ENCODE data around the gene CDH3. TPM values are rescaled to one million over a fixed set of nuclear protein-coding genes. Genes with fewer than 3 reads are reported as not detected.

Gene CDH3
- total and polyA plus RNA-seq, 2 experiments from 2014 or later, result 78.0 to 210 TPM

GRCh38 chr16:68698091-68698490 is 53.0 kb downstream of the CDH3 start (continued):
- TF ChIP-seq, protein P1, sequence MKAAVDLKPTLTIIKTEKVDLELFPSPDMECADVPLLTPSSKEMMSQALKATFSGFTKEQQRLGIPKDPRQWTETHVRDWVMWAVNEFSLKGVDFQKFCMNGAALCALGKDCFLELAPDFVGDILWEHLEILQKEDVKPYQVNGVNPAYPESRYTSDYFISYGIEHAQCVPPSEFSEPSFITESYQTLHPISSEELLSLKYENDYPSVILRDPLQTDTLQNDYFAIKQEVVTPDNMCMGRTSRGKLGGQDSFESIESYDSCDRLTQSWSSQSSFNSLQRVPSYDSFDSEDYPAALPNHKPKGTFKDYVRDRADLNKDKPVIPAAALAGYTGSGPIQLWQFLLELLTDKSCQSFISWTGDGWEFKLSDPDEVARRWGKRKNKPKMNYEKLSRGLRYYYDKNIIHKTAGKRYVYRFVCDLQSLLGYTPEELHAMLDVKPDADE (IDR thresholded peaks at IDR 0.05), result no peak

GRCh38 chr16:68700120-68700519 is 55.0 kb downstream of the CDH3 start:
- Histone ChIP-seq H4K20me1 (replicated peaks; ENCODE audit: insufficient read depth) (peaks cover 6% of the 10 kb centered on the region), H3K27me3 (ENCODE audit: insufficient read depth) (no peaks in the 10 kb centered on the region), H3K4me1 (ENCODE audit: insufficient read depth) (no peaks in the 10 kb centered on the region), H3K4me3 (no peak overlapping the region), H2AFZ (no peak overlapping the region), H3K9me2 (ENCODE audit: insufficient read depth) (no peaks in the 10 kb centered on the region), H3F3A (replicated peaks; ENCODE audit: low read depth) (peaks cover 3% of the 10 kb centered on the region), H3K4me2 (no peak overlapping the region), H3K27ac (ENCODE audit: low read depth) (no peak overlapping the region; the same call in 1 of the 2 replicates), H3K79me2 (replicated peaks; ENCODE audit: insufficient read depth) (no peaks in the 10 kb centered on the region), H3K36me3 (ENCODE audit: insufficient read depth) (peaks cover 23% of the 10 kb centered on the region)
- H3K9me3 Mint-ChIP-seq, result no peaks in the 10 kb centered on the region
- ATAC-seq, result no peak
- peaks cover 11% of the 10 kb centered on the region for H3K27me3 Mint-ChIP-seq (ENCODE audit: insufficient read depth, low read depth, poor library complexity)
- no peak for DNase-seq (ENCODE audit: low spot score)
- no peak overlapping the region for H3K4me3 Mint-ChIP-seq
- peaks cover 26% of the 10 kb centered on the region for H3K36me3 Mint-ChIP-seq (ENCODE audit: low read depth)
- peaks cover 3% of the 10 kb centered on the region; the same call in 1 of the 3 replicates for H3K4me1 Mint-ChIP-seq
- no peak overlapping the region for H3K27ac Mint-ChIP-seq
- TF ChIP-seq CREB1 (CRISPR knock-in tag; IDR thresholded peaks at IDR 0.05; ENCODE audit: low read depth), result no peak
- no peak for TF ChIP-seq ZNF331 (CRISPR knock-in tag; IDR thresholded peaks at IDR 0.05; ENCODE audit: low read depth)
- TF ChIP-seq, protein P1 (IDR thresholded peaks at IDR 0.05), result no peak
- TF ChIP-seq POLR2AphosphoS5 (IDR thresholded peaks at IDR 0.05; ENCODE audit: low read depth), result no peak
- no peak for TF ChIP-seq STAT1 (IDR thresholded peaks at IDR 0.05; ENCODE audit: unreplicated experiment)
- TF ChIP-seq JUNB (IDR thresholded peaks at IDR 0.05; ENCODE audit: unreplicated experiment), result no peak
- TF ChIP-seq ZNF114 (CRISPR knock-in tag; IDR thresholded peaks at IDR 0.05), result no peak
- TF ChIP-seq, protein P2, sequence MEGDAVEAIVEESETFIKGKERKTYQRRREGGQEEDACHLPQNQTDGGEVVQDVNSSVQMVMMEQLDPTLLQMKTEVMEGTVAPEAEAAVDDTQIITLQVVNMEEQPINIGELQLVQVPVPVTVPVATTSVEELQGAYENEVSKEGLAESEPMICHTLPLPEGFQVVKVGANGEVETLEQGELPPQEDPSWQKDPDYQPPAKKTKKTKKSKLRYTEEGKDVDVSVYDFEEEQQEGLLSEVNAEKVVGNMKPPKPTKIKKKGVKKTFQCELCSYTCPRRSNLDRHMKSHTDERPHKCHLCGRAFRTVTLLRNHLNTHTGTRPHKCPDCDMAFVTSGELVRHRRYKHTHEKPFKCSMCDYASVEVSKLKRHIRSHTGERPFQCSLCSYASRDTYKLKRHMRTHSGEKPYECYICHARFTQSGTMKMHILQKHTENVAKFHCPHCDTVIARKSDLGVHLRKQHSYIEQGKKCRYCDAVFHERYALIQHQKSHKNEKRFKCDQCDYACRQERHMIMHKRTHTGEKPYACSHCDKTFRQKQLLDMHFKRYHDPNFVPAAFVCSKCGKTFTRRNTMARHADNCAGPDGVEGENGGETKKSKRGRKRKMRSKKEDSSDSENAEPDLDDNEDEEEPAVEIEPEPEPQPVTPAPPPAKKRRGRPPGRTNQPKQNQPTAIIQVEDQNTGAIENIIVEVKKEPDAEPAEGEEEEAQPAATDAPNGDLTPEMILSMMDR (conservative IDR thresholded peaks at IDR 0.05; ENCODE audit: low read depth in 2 of 2), result no peak
- no peak for TF ChIP-seq ZNF462 (CRISPR knock-in tag; IDR thresholded peaks at IDR 0.05)
- TF ChIP-seq EZH2phosphoT487 (IDR thresholded peaks at IDR 0.05; ENCODE audit: unreplicated experiment), result no peak
- TF ChIP-seq NANOG (IDR thresholded peaks at IDR 0.05; ENCODE audit: borderline replicate concordance), result no peak
- no peak for TF ChIP-seq EZH2 (IDR thresholded peaks at IDR 0.05; ENCODE audit: low read depth, unreplicated experiment)

All from GM23338 (cell line).